ENCODE data around the gene MKKS.

- TF ChIP-seq CTCF (IDR thresholded peaks at IDR 0.05 in 8 of 11, conservative IDR thresholded peaks at IDR 0.05 in 3 of 11) (no peak), POLR2A (IDR thresholded peaks at IDR 0.05) (no peak)
These were observed 30.9 kb downstream of the MKKS start for GRCh38 chr20:10402938-10403608.
